C4-2B (cell line): ENCODE results near the gene SCGB3A2.
"Not testable (repeated sequence)": the region's sequence is repeated elsewhere in the genome, so short reads cannot be mapped to it uniquely, and the experiment has no call there.

ENCODE experiments used
- H3K27ac ChIP-seq: fragments of 450-650 bp; 2 replicates; pipeline ENCODE4 v1.5.1; 2017
- ZFX ChIP-seq: fragments of 450-650 bp; IDR thresholded peaks from 2 replicates; pipeline ENCODE4 v1.6.1; 2017
- TF ChIP-seq, protein P1 (sequence below): fragments of 450-650 bp; conservative IDR thresholded peaks from 2 replicates; pipeline ENCODE4 v1.5.1; 2017; ENCODE audit warnings: mild to moderate bottlenecking

Gene SCGB3A2

DNA sequence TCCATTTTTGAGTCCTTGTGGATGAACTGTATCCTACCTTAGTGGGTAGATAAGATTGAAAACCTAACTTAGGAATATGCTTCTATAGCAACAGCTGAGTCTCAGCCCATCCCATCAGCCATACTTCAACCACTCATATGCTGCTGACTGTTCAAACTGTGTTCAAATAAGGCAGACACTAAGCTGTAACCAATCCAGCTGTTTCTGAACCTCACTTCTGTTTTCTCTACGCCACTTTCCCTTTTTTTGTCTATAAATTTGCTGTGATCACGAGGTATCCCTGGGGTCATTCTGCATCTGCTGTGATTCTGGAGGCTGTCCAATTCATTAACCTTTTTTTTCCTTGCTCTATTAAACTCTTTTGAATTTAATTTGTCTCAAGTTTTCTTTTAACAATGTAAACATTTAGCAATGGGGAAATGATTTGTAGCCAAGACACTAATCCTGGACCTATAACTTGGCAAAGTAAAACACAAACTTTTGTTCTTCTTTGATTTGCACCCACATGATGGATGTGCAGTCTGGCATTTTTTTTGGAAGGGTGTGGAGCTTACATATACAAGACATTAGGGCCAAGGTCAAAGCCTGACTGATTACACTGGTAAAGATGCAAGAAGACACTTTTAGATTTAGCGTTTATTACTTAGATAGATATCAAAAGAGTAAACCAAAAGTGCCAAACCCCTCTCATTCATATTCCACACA lies 14.9 kb upstream of the SCGB3A2 start:
- TF ChIP-seq, protein P1, sequence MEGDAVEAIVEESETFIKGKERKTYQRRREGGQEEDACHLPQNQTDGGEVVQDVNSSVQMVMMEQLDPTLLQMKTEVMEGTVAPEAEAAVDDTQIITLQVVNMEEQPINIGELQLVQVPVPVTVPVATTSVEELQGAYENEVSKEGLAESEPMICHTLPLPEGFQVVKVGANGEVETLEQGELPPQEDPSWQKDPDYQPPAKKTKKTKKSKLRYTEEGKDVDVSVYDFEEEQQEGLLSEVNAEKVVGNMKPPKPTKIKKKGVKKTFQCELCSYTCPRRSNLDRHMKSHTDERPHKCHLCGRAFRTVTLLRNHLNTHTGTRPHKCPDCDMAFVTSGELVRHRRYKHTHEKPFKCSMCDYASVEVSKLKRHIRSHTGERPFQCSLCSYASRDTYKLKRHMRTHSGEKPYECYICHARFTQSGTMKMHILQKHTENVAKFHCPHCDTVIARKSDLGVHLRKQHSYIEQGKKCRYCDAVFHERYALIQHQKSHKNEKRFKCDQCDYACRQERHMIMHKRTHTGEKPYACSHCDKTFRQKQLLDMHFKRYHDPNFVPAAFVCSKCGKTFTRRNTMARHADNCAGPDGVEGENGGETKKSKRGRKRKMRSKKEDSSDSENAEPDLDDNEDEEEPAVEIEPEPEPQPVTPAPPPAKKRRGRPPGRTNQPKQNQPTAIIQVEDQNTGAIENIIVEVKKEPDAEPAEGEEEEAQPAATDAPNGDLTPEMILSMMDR, result no peak
- TF ChIP-seq ZFX, result no peak
- no peak overlapping the region for H3K27ac ChIP-seq

- no peak overlapping the region for H3K27ac ChIP-seq
Observed at GRCh38 chr5:147869112-147869511, 9.4 kb upstream of the SCGB3A2 start.

DNA sequence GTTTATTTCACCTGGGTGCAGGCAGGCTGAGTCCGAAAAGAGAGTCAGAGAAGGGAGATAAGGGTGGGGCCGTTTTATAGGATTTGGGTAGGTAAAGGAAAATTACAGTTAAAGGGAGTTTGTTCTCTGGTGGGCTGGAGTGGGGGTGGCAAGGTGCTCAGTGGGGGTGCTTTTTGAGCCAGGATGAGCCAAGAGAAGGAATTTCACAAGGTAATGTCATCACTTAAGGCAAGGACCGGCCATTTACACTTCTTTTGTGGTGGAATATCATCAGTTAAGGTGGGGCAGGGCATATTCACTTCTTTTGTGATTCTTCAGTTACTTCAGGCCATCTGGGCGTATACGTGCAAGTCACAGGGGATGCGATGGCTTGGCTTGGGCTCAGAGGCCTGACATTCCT lies 8.6 kb upstream of the SCGB3A2 start:
- not testable (repeated sequence) for H3K27ac ChIP-seq

More at GRCh38 chr5:147869112-147869511, 9.4 kb upstream of the SCGB3A2 start:
- TF ChIP-seq ZFX, result no peak
- TF ChIP-seq, protein P1, result no peak

- H3K27ac ChIP-seq, result not testable (repeated sequence)
Observed at GRCh38 chr5:147871980-147872549, 6.4 kb upstream of the SCGB3A2 start.

DNA sequence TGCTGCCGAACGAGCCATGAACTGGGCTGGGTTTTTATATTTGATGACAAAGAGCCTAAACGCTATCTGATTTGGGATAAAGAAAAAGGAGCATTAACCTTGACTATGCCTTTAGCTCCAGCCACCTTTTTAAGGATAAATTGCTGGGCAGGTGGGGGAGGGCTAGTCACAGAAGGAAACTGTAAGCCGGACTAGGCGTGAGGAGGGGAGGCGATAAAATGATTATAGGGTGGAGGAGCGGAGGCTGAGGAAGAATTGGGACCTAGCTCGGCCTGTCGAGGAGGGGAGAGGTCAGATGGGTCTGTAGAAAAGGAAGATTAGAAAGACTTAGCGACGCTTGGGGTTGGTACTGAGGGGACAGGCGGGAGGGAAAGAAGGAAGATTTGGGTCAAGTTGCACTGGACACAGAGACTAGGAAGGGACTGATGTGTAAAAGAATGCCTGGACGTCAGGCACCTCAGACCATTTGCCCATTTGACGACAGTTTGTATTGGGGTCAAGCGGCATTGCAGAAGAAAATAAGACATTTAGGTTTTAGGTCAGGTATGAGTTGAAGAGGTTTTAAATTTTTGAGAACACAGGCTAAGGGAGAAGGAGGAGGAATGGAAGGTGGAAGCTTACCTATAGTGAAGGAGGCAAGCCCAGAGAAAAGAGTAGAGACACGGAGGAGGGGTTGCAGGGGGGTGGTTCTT lies 5.6 kb upstream of the SCGB3A2 start:
- not testable (repeated sequence) for H3K27ac ChIP-seq

- not testable (repeated sequence) for H3K27ac ChIP-seq
Observed at GRCh38 chr5:147874118-147874875, 4.2 kb upstream of the SCGB3A2 start.

GRCh38 chr5:147874910-147875367 lies 3.6 kb upstream of the SCGB3A2 start:
- H3K27ac ChIP-seq, result no peak overlapping the region
- TF ChIP-seq, protein P1, result no peak
- TF ChIP-seq ZFX, result no peak

DNA sequence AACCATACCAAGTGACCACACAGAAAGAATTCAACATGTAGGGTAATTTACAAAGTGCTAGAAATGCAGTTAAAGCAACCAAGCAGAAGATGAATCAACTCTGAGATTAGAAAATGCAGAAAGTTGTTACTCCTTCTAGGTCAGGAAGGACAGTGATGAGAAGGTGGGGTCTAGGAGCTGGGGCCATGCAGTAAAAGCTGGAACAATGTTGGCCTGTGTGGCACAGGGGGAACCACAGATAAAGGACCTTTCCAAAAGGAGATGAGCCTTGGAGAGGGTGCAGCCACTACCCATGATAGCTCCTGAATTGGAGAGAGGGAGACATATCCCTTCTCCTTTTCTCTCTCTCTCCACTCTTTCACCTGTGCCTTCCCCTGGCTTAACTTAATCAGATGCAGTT lies 2.4 kb upstream of the SCGB3A2 start:
- H3K27ac ChIP-seq, result no peak overlapping the region
- TF ChIP-seq ZFX, result no peak
- TF ChIP-seq, protein P1, result no peak

- TF ChIP-seq, protein P1, result no peak
- TF ChIP-seq ZFX, result no peak
- no peak overlapping the region for H3K27ac ChIP-seq
Observed at GRCh38 chr5:147876626-147877025, 1.9 kb upstream of the SCGB3A2 start.
